Nephron progenitor cell (in vitro differentiated cells): Measurements from ENCODE around the gene RYR3.

Experiments
- DNase-seq: peaks from one replicate; pipeline ENCODE4 v3.0.0; 2021
- H3K27ac Mint-ChIP-seq: 2 replicates; pipeline ENCODE4 v1.8.0; 2021; ENCODE audit warnings: mild to moderate bottlenecking, moderate library complexity, mixed read lengths
- H3K27me3 Mint-ChIP-seq: 2 replicates; pipeline ENCODE4 v1.8.0; 2021; ENCODE audit warnings: mild to moderate bottlenecking, low read depth, mixed read lengths; ENCODE audit not compliant: poor library complexity
- H3K36me3 Mint-ChIP-seq: 2 replicates; pipeline ENCODE4 v1.8.0; 2021; ENCODE audit warnings: low read depth, mixed read lengths
- H3K4me1 Mint-ChIP-seq: 2 replicates; pipeline ENCODE4 v1.8.0; 2021; ENCODE audit warnings: mixed read lengths
- H3K4me3 Mint-ChIP-seq: 2 replicates; pipeline ENCODE4 v1.8.0; 2021; ENCODE audit warnings: mild to moderate bottlenecking, moderate library complexity, mixed read lengths
- H3K9me3 Mint-ChIP-seq: 2 replicates; pipeline ENCODE4 v1.8.0; 2021; ENCODE audit warnings: mild to moderate bottlenecking, moderate library complexity, mixed read lengths
- CTCF ChIP-seq: fragments of 200-600 bp; sonication (generic); IDR thresholded peaks from 2 replicates; pipeline ENCODE4 v1.5.0; 2021; ENCODE audit warnings: antibody characterized with exemption

The RYR3 gene

GRCh38 chr15:33343275-33343674 is 32.5 kb downstream of the RYR3 start:
- Mint-ChIP-seq H3K9me3 (peaks cover 8% of the 10 kb centered on the region), H3K27me3 (no peaks in the 10 kb centered on the region), H3K36me3 (no peaks in the 10 kb centered on the region), H3K4me1 (no peaks in the 10 kb centered on the region), H3K27ac (no peak overlapping the region), H3K4me3 (no peak overlapping the region)
- TF ChIP-seq CTCF: no peak
- no peak for DNase-seq

GRCh38 chr15:33344111-33344510 is 33.3 kb downstream of the RYR3 start:
- DNase-seq: no peak
- Mint-ChIP-seq H3K27ac (no peak overlapping the region), H3K4me1 (no peaks in the 10 kb centered on the region), H3K9me3 (peaks cover 3% of the 10 kb centered on the region), H3K27me3 (no peaks in the 10 kb centered on the region), H3K4me3 (no peak overlapping the region), H3K36me3 (no peaks in the 10 kb centered on the region)
- TF ChIP-seq CTCF: no peak

GRCh38 chr15:33344530-33344929 is 33.8 kb downstream of the RYR3 start:
- no peak for DNase-seq
- H3K36me3 Mint-ChIP-seq: no peaks in the 10 kb centered on the region

GRCh38 chr15:33354411-33354810 is 43.6 kb downstream of the RYR3 start:
- TF ChIP-seq CTCF: no peak
- Mint-ChIP-seq H3K9me3 (no peaks in the 10 kb centered on the region), H3K27me3 (peaks cover 8% of the 10 kb centered on the region), H3K36me3 (no peaks in the 10 kb centered on the region), H3K4me1 (peaks cover 3% of the 10 kb centered on the region), H3K27ac (no peak overlapping the region), H3K4me3 (no peak overlapping the region)
- DNase-seq: no peak

More at GRCh38 chr15:33344530-33344929, 33.8 kb downstream of the RYR3 start:
- Mint-ChIP-seq H3K27ac (no peak overlapping the region), H3K27me3 (no peaks in the 10 kb centered on the region), H3K4me1 (no peaks in the 10 kb centered on the region), H3K9me3 (no peaks in the 10 kb centered on the region), H3K4me3 (no peak overlapping the region)
- TF ChIP-seq CTCF: no peak

- no peak for DNase-seq
- Mint-ChIP-seq H3K36me3 (no peaks in the 10 kb centered on the region), H3K4me1 (peaks cover 3% of the 10 kb centered on the region), H3K27ac (no peak overlapping the region), H3K27me3 (peaks cover 8% of the 10 kb centered on the region), H3K4me3 (no peak overlapping the region), H3K9me3 (no peaks in the 10 kb centered on the region)
- no peak for TF ChIP-seq CTCF
Observed at GRCh38 chr15:33357845-33358244, 47.1 kb downstream of the RYR3 start.

GRCh38 chr15:33358306-33358705 is 47.5 kb downstream of the RYR3 start:
- no peak overlapping the region for H3K27ac Mint-ChIP-seq

More at GRCh38 chr15:33358306-33358705, 47.5 kb downstream of the RYR3 start:
- no peaks in the 10 kb centered on the region for H3K36me3 Mint-ChIP-seq
- no peak for DNase-seq
- H3K4me1 Mint-ChIP-seq: peaks cover 3% of the 10 kb centered on the region
- peaks cover 8% of the 10 kb centered on the region for H3K27me3 Mint-ChIP-seq
- no peak for TF ChIP-seq CTCF
- no peak overlapping the region for H3K4me3 Mint-ChIP-seq
- no peaks in the 10 kb centered on the region for H3K9me3 Mint-ChIP-seq
